GM19324 (cell line): ENCODE results near the gene CTBP2.
"Not testable (repeated sequence)": the region's sequence is repeated elsewhere in the genome, so short reads cannot be mapped to it uniquely, and the experiment has no call there.

ENCODE experiments used
- ATAC-seq: cut with Tn5 transposase; IDR thresholded peaks from one replicate; pipeline ENCODE4 v1.9.1; 2021; ENCODE audit warnings: mild to moderate bottlenecking, moderate library complexity; ENCODE audit not compliant: unreplicated experiment, low FRiP score

CTBP2 gene

GRCh38 chr10:124993345-124993708, 167.0 kb downstream of the CTBP2 start:
- no peak for ATAC-seq

GRCh38 chr10:124992462-124993344, 167.7 kb downstream of the CTBP2 start:
- ATAC-seq = peak; percentile 64

- ATAC-seq = no peak
These were observed 168.5 kb downstream of the CTBP2 start for GRCh38 chr10:124991835-124992234.

- ATAC-seq = no peak
These were observed 169.4 kb downstream of the CTBP2 start for GRCh38 chr10:124990671-124991625.

- no peak for ATAC-seq
These were observed 170.8 kb downstream of the CTBP2 start for GRCh38 chr10:124989526-124989925.

- ATAC-seq = not testable (repeated sequence)
These were observed 171.6 kb downstream of the CTBP2 start for GRCh38 chr10:124988753-124989152.

- ATAC-seq = no peak
These were observed 172.6 kb downstream of the CTBP2 start for GRCh38 chr10:124987788-124988187.

- ATAC-seq = no peak
These were observed 175.2 kb downstream of the CTBP2 start for GRCh38 chr10:124985162-124985561.

- no peak for ATAC-seq
These were observed 176.0 kb downstream of the CTBP2 start for GRCh38 chr10:124984376-124984775.

- ATAC-seq = no peak
These were observed 177.0 kb downstream of the CTBP2 start for GRCh38 chr10:124983321-124983720.

GRCh38 chr10:124978376-124978725, 182.0 kb downstream of the CTBP2 start:
- ATAC-seq = no peak

- ATAC-seq = no peak
These were observed 182.6 kb downstream of the CTBP2 start for GRCh38 chr10:124977648-124978375.

GRCh38 chr10:124977161-124977560, 183.2 kb downstream of the CTBP2 start:
- no peak for ATAC-seq

GRCh38 chr10:124975977-124976514, 184.3 kb downstream of the CTBP2 start:
- ATAC-seq = peak; percentile 69

GRCh38 chr10:124974131-124974530, 186.2 kb downstream of the CTBP2 start:
- ATAC-seq = no peak

- no peak for ATAC-seq
These were observed 187.7 kb downstream of the CTBP2 start for GRCh38 chr10:124972637-124973036.

- no peak for ATAC-seq
These were observed 189.1 kb downstream of the CTBP2 start for GRCh38 chr10:124971276-124971675.

- no peak for ATAC-seq
These were observed 193.1 kb downstream of the CTBP2 start for GRCh38 chr10:124967255-124967654.

- ATAC-seq = no peak
These were observed 194.4 kb downstream of the CTBP2 start for GRCh38 chr10:124966008-124966407.
